HepG2 (cell line): ENCODE results near the gene TOPORS. TPM values are rescaled to one million over a fixed set of nuclear protein-coding genes. Genes with fewer than 3 reads are reported as not detected.

ENCODE experiments used
- ASH2L ChIP-seq: fragments of 300-600, 200-600 bp; sonication (generic); IDR thresholded peaks from 2 replicates; pipeline ENCODE4 v1.7.0; 2017; ENCODE audit warnings: low read depth, mild to moderate bottlenecking, moderate library complexity, mixed read lengths, low read length; ENCODE audit not compliant: insufficient read length
- CBX5 ChIP-seq: sonication (generic); formaldehyde crosslinking; IDR thresholded peaks from 2 replicates; pipeline ENCODE4 v1.4.0; 2020; ENCODE audit warnings: missing genetic modification reagents, borderline replicate concordance
- EHMT2 ChIP-seq: fragments of 200-600 bp; sonication (generic); IDR thresholded peaks from 2 replicates; pipeline ENCODE4 v1.7.0; 2017; ENCODE audit warnings: antibody characterized with exemption, low read depth, low read length, borderline replicate concordance
- KDM4B ChIP-seq: sonication (generic); formaldehyde crosslinking; IDR thresholded peaks from 2 replicates; pipeline ENCODE4 v1.4.0; 2020; ENCODE audit warnings: missing genetic modification reagents
- KDM5A ChIP-seq: fragments of 200-600 bp; sonication (generic); IDR thresholded peaks from 2 replicates; pipeline ENCODE4 v1.7.0; 2018; ENCODE audit warnings: antibody characterized with exemption, mild to moderate bottlenecking, low read length, borderline replicate concordance
- MXI1 ChIP-seq: IDR thresholded peaks from 3 replicates; pipeline ENCODE4 v1.6.1; 2012; ENCODE audit warnings: low read depth, low read length, inconsistent platforms, borderline replicate concordance
- SCMH1 ChIP-seq: sonication (generic); formaldehyde crosslinking; IDR thresholded peaks from 2 replicates; pipeline ENCODE4 v1.9.0; 2021; ENCODE audit warnings: missing genetic modification reagents, mild to moderate bottlenecking, borderline replicate concordance
- SMARCE1 ChIP-seq: fragments of 450-650 bp; IDR thresholded peaks from 2 replicates; pipeline ENCODE4 v1.6.1; 2017; ENCODE audit warnings: borderline replicate concordance
- SP140L ChIP-seq: sonication (generic); formaldehyde crosslinking; IDR thresholded peaks from 2 replicates; pipeline ENCODE4 v1.4.0; 2020; ENCODE audit warnings: missing genetic modification reagents, borderline replicate concordance
- SP5 ChIP-seq: IDR thresholded peaks from 2 replicates; pipeline ENCODE4 v1.6.1; 2016; ENCODE audit warnings: low read depth, borderline replicate concordance
- ZBTB44 ChIP-seq: sonication (generic); formaldehyde crosslinking; IDR thresholded peaks from 2 replicates; pipeline ENCODE4 v1.4.0; 2020; ENCODE audit warnings: missing genetic modification reagents
- ZNF367 ChIP-seq: sonication (generic); formaldehyde crosslinking; IDR thresholded peaks from 2 replicates; pipeline ENCODE4 v1.4.0; 2020; ENCODE audit warnings: missing genetic modification reagents, borderline replicate concordance
- ZNF850 ChIP-seq: sonication (generic); formaldehyde crosslinking; conservative IDR thresholded peaks from 2 replicates; pipeline ENCODE4 v1.9.0; 2021; ENCODE audit warnings: mild to moderate bottlenecking, missing genetic modification reagents
- polyA plus RNA-seq, 8 experiments: library from polyadenylated mRNA; depleted of rRNA in 3 of 8; stranded (reverse) in 7 of 8; unstranded in 1 of 8; fragments of >200 nt; fragmentation: Illumina TruSeq in 4 of 8; extraction: Trizol in 4 of 8; gene quantifications; 2 replicates each; pipeline versions ENCODE4 v1.2.1 to v1.2.3, GENCODE V29; 2011 to 2016; ENCODE audit warnings: low read depth in 4 of 8, missing spikeins in 1 of 8, mixed read lengths in 1 of 8; ENCODE audit not compliant: insufficient read depth in 1 of 8
- total RNA-seq, 5 experiments: library from RNA; depleted of rRNA; stranded (reverse); fragments of >200 nt; fragmentation: Illumina TruSeq; extraction: Trizol; gene quantifications; 2 replicates each; pipeline ENCODE4 v1.2.3, GENCODE V29; 2016; ENCODE audit warnings: low read depth in 1 of 5
- TF ChIP-seq, protein P1 (sequence below): sonication (generic); formaldehyde crosslinking; IDR thresholded peaks from 2 replicates; pipeline ENCODE4 v1.9.0; 2021; ENCODE audit warnings: missing genetic modification reagents, borderline replicate concordance
- TF ChIP-seq, protein P2 (sequence below): sonication (generic); formaldehyde crosslinking; IDR thresholded peaks from 2 replicates; pipeline ENCODE4 v1.5.0; 2020; ENCODE audit warnings: missing genetic modification reagents
- TF ChIP-seq, protein P3 (sequence below): sonication (generic); formaldehyde crosslinking; IDR thresholded peaks from 2 replicates; pipeline ENCODE4 v1.4.0; 2020; ENCODE audit warnings: missing genetic modification reagents, borderline replicate concordance
- TF ChIP-seq, protein P4 (sequence below): sonication (generic); formaldehyde crosslinking; IDR thresholded peaks from 2 replicates; pipeline ENCODE4 v1.5.0; 2020; ENCODE audit warnings: missing genetic modification reagents

TOPORS gene
- total and polyA plus RNA-seq, 2 of the 13 experiments (the other 11 are each of a cell fraction or from before 2014, with no cell fraction given) = 6.8 to 19.6 TPM

GRCh38 chr9:32552172-32552872 lies at the start of gene TOPORS, which contains the start of gene SMIM27 (continued):
- TF ChIP-seq KDM4B (peak; percentile 71; the same call in 1 of the 2 replicates), ASH2L (peak; percentile 88), MXI1 (peak; percentile 81; the same call in 1 of the 3 replicates), EHMT2 (no peak), CBX5 (CRISPR knock-in tag) (peak; percentile 85; the same call in 1 of the 2 replicates), SMARCE1 (no peak), ZNF850 (no peak), ZBTB44 (CRISPR knock-in tag) (no peak; the same call in 1 of the 2 replicates), ZNF367 (no peak), SP140L (CRISPR knock-in tag) (no peak), KDM5A (peak; percentile 65; the same call in 1 of the 2 replicates), SP5 (CRISPR knock-in tag) (peak; percentile 31; the same call in 1 of the 2 replicates), SCMH1 (CRISPR knock-in tag) (no peak)
- TF ChIP-seq, protein P1, sequence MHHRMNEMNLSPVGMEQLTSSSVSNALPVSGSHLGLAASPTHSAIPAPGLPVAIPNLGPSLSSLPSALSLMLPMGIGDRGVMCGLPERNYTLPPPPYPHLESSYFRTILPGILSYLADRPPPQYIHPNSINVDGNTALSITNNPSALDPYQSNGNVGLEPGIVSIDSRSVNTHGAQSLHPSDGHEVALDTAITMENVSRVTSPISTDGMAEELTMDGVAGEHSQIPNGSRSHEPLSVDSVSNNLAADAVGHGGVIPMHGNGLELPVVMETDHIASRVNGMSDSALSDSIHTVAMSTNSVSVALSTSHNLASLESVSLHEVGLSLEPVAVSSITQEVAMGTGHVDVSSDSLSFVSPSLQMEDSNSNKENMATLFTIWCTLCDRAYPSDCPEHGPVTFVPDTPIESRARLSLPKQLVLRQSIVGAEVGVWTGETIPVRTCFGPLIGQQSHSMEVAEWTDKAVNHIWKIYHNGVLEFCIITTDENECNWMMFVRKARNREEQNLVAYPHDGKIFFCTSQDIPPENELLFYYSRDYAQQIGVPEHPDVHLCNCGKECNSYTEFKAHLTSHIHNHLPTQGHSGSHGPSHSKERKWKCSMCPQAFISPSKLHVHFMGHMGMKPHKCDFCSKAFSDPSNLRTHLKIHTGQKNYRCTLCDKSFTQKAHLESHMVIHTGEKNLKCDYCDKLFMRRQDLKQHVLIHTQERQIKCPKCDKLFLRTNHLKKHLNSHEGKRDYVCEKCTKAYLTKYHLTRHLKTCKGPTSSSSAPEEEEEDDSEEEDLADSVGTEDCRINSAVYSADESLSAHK (CRISPR knock-in tag) = no peak
- TF ChIP-seq, protein P2, sequence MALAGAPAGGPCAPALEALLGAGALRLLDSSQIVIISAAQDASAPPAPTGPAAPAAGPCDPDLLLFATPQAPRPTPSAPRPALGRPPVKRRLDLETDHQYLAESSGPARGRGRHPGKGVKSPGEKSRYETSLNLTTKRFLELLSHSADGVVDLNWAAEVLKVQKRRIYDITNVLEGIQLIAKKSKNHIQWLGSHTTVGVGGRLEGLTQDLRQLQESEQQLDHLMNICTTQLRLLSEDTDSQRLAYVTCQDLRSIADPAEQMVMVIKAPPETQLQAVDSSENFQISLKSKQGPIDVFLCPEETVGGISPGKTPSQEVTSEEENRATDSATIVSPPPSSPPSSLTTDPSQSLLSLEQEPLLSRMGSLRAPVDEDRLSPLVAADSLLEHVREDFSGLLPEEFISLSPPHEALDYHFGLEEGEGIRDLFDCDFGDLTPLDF (CRISPR knock-in tag) = peak; percentile 78
- TF ChIP-seq, protein P3, sequence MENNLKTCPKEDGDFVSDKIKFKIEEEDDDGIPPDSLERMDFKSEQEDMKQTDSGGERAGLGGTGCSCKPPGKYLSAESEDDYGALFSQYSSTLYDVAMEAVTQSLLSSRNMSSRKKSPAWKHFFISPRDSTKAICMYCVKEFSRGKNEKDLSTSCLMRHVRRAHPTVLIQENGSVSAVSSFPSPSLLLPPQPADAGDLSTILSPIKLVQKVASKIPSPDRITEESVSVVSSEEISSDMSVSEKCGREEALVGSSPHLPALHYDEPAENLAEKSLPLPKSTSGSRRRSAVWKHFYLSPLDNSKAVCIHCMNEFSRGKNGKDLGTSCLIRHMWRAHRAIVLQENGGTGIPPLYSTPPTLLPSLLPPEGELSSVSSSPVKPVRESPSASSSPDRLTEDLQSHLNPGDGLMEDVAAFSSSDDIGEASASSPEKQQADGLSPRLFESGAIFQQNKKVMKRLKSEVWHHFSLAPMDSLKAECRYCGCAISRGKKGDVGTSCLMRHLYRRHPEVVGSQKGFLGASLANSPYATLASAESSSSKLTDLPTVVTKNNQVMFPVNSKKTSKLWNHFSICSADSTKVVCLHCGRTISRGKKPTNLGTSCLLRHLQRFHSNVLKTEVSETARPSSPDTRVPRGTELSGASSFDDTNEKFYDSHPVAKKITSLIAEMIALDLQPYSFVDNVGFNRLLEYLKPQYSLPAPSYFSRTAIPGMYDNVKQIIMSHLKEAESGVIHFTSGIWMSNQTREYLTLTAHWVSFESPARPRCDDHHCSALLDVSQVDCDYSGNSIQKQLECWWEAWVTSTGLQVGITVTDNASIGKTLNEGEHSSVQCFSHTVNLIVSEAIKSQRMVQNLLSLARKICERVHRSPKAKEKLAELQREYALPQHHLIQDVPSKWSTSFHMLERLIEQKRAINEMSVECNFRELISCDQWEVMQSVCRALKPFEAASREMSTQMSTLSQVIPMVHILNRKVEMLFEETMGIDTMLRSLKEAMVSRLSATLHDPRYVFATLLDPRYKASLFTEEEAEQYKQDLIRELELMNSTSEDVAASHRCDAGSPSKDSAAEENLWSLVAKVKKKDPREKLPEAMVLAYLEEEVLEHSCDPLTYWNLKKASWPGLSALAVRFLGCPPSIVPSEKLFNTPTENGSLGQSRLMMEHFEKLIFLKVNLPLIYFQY (CRISPR knock-in tag) = peak; percentile 43
- TF ChIP-seq, protein P4, sequence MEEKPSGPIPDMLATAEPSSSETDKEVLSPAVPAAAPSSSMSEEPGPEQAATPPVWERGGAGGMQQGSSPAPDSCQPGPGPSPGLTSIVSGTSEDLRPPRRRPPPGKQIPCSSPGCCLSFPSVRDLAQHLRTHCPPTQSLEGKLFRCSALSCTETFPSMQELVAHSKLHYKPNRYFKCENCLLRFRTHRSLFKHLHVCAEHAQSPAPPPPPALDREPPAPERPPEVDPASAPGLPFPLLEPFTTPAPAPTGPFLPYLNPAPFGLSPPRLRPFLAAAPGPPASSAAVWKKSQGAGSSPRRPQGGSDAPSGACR (CRISPR knock-in tag) = no peak; the same call in 1 of the 2 replicates
